ENCODE measurements around the gene COL6A3.

The COL6A3 gene

DNA sequence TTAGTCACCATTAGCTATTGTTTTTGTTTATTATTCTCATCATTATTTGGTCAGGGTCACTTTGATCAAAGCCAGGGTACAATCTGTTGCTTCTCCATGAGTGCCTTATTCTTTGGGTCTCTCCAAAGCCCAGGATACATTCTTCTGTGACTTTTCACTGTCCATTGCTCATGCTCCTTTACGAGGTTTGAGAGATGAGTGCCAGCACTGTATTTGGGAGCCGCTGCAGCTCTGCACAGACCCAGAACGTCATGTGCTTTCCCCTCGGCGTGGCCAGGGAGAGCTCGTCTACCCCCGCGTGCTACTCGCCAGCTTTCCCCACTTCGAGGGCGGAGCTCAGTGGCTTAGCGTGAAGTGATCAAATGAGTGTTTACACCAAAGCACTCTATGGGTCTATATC is 123.7 kb downstream of the COL6A3 start:
- no peak for DNase-seq

DNA sequence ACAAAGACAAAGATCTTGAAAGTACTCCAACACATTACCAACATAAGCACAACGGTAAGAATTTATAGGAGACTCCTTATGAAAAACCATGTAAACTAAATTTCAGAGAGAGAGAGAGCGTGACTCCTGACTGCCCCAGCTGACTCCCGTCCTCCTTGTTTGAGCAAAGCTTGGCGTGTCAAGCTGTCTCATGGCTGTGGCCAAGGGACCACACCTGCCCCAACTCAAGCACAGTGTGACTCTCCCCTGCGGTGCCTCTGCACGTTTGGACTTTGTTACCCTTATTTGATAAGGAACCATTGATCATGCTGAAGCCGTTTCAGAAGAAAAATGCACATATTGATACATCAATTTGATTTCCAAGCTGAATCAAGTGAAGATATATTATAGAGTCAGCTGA is 124.8 kb downstream of the COL6A3 start:
- DNase-seq = no peak

DNA sequence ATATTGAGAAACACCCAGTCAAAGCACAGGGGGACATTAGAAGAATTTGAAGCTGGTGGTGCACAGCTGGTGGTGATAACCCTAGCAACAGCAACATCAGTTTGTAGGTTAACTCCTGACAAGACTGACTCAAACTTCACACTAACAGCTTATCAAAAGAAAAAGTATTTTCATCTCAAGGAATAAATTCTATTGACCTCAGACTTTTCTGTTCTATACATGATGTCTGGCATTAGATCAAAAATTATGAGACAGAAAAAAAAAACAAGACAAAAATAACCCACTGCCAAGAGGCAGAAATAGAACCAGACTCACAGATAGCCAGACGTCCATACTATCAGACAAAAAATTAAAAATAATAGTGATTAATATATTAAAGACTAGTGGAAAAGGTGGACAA is 126.1 kb downstream of the COL6A3 start:
- DNase-seq = no peak

DNA sequence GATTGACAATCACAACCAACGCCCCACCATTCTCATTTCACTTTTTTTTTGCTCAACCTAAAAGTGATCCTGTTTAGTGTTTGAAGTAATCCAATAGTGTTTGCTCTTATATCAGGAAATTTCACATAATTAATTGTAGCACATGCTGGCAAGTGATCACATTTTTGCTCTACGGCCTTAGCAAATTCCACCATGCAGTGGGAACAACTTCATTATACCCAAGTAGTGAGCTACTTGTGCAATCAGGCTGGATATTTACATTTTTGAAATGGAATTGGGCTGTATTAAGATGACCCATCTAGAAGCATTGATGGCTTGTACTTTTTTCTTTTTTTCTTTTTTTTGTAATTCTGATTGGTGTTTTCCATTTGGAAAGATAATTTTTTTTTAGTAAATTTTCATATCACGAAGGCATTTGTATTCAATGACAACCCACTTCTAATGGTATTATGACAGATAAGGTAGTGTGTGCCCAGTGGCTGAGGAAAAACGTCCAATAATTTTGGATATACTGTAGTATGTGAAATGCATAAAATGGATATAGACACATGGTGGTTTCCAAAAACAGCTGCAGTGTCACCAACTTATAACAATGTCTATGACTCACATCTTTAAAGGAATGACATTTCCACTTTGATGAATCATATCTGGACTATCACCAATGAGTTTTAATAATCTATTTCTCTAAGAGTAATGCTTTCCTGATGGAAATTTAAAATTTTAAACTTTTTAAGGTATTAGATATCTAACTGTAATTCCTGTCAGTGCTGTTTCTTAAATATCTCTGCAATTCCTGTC is 130.6 kb downstream of the COL6A3 start:
- DNase-seq = no peak

DNA sequence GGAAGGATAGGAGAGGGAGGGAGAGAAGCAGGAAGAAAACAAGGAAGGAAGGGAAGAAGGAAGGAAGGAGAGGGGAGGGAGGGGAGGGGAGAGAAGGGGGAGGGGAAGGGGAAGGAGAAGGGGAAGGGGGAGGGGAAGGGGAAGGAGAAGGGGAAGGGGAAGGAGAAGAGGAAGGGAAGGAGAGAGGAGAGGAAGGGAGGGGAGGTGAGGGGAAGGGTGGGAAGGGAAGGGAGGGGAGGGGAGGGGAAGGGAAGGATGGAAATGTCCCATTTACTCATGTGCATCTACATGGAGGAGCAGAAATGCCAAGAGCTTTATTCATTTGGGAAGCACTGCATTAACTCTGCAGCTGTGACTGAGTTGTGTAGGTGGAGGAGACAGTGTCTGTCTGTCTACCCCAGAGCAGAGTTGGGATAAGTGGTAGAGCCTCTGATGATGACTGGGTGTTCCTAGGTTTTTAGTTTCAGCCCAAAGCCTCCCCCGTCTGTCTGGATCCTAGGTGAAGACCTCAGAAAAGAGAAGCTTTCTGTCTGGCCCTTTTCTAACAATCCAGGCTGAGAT is 131.3 kb downstream of the COL6A3 start:
- no peak for DNase-seq

DNA sequence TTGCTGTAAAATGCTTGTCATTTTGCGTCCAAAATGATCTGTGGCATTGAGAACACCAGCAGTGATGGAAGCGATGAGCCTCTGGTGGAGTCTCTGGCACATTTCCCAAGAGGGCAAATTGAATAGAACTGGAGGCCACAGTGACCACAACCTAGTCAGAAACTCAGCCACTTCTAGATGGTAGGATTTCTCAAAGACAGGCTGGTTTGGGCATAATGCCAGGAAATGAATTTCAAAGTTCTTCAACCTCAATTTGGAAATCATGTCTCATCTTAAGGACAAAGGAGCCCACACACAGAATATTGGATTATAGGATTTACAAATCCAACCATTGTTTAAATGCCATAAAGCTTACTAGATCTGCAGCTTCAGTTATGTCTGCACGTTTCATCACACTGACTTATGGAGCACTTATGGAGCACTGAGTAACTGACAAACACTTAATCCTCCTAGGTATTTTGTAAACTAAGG is 132.1 kb downstream of the COL6A3 start:
- DNase-seq = no peak

DNA sequence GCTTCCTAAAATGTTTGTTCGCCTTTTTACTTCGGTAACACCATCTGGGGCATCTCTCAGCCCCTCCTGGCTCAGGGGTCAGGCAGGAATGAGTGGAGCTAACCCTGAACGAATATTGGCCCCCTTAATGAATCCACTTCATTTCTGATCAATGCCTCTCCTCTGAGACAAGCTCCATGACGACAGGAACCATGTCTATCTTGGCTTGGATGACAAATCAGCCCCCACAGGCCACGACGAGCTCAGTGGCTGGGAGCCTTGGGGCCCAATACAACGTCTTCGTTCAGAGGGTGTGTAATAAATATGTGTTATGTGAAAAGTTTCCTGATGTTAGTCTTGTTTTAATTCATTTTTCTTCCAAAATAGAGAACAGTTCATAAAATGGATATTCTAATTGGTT is 133.0 kb downstream of the COL6A3 start:
- no peak for DNase-seq

DNA sequence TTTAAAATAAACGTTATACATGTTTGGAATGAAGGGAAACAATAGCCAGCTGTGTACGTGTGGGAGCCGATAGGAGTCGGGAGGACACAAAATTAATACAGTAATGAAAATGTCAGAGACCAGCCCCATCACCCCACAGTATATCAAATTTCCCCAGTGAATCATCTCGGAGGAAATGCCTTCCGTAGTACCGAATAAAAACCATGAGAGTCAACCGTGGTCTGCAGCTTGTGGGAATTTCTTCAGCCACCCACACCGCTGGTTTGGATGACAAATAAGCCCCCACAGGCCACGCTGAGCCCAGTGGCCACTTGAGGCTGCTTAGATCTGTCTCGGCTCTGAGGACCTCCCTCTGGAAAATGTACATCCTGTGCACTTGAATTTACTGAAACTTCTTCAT is 133.7 kb downstream of the COL6A3 start:
- DNase-seq = no peak

DNA sequence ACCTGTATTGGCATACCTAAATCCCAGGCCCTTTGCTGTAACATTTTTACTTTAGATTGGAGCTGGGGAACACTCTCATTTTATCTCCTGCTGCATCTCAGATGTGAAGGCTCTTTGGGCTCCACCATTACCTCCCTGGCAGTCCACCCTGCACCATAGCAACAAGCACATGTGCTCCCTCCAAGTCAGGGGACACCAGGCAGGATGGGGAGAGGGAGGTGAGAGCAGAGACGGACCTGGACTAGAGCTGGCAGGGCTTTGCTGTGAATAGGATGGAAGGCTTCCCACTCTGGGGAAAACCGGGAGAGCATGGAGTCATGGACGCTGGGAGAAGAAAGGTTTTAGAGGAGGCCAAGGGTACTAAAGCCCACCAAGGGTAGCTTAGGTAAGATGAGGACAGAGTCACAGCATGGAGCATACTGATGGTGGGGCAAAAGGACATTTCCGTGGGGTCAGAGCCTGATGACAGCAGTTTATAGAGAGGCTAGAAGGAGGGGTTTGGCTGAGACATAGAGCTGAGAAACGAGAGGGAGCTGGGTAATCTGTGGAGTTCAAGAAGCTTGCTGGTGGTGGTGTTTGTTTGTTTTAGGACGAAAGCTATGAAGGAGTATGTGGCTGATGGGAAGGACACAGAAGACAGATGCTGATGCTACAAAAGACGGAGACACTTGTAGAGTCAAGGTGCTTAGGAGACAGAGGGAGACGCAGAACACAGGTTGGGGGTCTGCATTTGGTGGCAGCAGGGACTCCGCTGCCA is 134.8 kb downstream of the COL6A3 start:
- no peak for DNase-seq

DNA sequence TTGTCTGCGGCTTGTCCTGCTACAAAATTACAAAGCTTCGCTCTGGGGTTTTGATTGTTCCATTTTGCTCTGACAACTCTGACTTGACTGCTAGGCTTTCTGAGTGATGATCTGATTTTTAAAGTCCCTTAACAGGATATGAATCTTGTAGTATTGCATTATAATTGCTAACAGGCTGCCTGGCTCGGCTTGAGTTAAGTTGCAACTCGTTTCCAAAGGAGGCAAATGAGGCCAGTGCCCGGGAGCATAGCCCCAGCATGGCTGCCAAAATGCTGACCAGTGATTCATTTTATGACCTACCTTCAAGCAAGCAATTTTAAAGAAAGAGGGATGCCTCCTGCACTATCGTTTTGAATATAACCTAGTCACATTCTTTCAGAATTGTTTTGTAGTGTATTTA is 135.4 kb downstream of the COL6A3 start:
- DNase-seq = no peak

DNA sequence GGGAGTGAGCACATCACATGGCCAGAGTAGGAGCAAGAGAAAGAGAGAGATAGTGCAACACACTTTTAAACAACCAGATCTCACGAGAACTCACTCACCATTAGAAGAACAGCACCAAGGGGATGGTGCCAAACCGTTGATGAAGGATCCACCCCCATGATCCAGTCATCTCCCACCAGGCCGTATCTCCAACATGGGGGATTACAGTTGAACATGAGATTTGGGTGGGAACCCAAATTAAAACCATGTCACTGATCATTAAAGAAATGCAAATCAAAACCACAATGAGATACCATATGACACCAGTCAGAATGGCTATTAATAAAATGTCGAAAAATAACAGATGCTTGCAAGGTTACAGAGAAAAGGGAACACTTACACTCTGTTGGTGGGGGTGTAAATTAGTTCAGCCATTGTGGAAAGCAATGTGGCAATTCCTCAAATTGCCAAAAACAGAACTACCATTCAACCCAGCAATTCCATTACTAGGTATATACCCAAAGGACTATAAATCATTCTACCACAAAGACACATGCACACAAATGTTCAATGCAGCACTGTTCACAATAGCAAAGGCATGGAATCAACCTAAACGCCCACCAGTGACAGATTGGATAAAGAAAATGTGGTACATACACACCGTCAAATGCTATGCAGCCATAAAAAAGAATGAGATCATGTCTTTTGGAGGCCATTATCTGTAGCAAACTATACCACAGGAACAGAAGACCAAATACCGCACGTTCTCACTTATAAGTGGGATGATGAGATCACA is 137.1 kb downstream of the COL6A3 start:
- no peak for DNase-seq

Measured in NCI-H2081 treated with DMSO at 0.1 percent for 48 hours (cell line).